A673 (cell line): ENCODE data around the gene ZNHIT6. TPM values are rescaled to one million over a fixed set of nuclear protein-coding genes. Genes with fewer than 3 reads are reported as not detected.

ENCODE experiments used
- BruUV-seq: library from RNA; stranded (reverse); fragments of 400-500 nt; replicated peaks from 2 replicates; lab custom pipeline; 2021; lab: Mats Ljungman, UMichigan
- CTCF ChIA-PET: fragments of 300-600 bp; sonication (Branson Sonifier 250); formaldehyde crosslinking; loops from one replicate; lab custom pipeline; 2022; ENCODE audit warnings: antibody characterized with exemption; lab: Charles Lee
- POLR2A ChIA-PET: fragments of 300-600 bp; sonication (Branson Sonifier 250); formaldehyde crosslinking; loops from one replicate; lab custom pipeline; 2022; ENCODE audit warnings: antibody characterized with exemption; ENCODE audit not compliant: low non-redundant PET; lab: Charles Lee
- DNase-seq: peaks from one replicate; pipeline ENCODE4 v3.0.0-alpha.2; 2015; ENCODE audit warnings: low spot score
- H3K27ac ChIP-seq: fragments of 200-600 bp; sonication (generic); 2 replicates; pipeline ENCODE4 v1.5.1; 2016; ENCODE audit warnings: mixed run types, low read depth, mild to moderate bottlenecking, mixed read lengths, antibody characterized with exemption, low read length; ENCODE audit not compliant: poor library complexity, severe bottlenecking
- H3K27me3 ChIP-seq: fragments of 200-600 bp; sonication (generic); replicated peaks from 2 replicates; pipeline ENCODE4 v1.6.1; 2017; ENCODE audit warnings: mixed run types, low read depth, mild to moderate bottlenecking, mixed read lengths, antibody characterized with exemption, low read length; ENCODE audit not compliant: insufficient read depth, poor library complexity
- H3K36me3 ChIP-seq: fragments of 200-600 bp; sonication (generic); 2 replicates; pipeline ENCODE4 v1.6.1; 2016; ENCODE audit warnings: mixed run types, mild to moderate bottlenecking, mixed read lengths, antibody characterized with exemption, low read length; ENCODE audit not compliant: insufficient read depth, poor library complexity, severe bottlenecking
- H3K4me1 ChIP-seq: fragments of 200-600 bp; sonication (generic); 2 replicates; pipeline ENCODE4 v1.6.1; 2017; ENCODE audit warnings: mixed run types, mild to moderate bottlenecking, mixed read lengths, antibody characterized with exemption, low read length; ENCODE audit not compliant: insufficient read depth, poor library complexity, severe bottlenecking
- H3K4me3 ChIP-seq: fragments of 200-600 bp; sonication (generic); 2 replicates; pipeline ENCODE4 v1.5.1; 2016; ENCODE audit warnings: low read depth, mixed run types, mild to moderate bottlenecking, mixed read lengths, low read length; ENCODE audit not compliant: poor library complexity, severe bottlenecking
- H3K9me3 ChIP-seq: fragments of 200-600 bp; sonication (generic); 2 replicates; pipeline ENCODE4 v1.6.1; 2016; ENCODE audit warnings: mixed run types, low read depth, mild to moderate bottlenecking, mixed read lengths, antibody characterized with exemption, low read length; ENCODE audit not compliant: poor library complexity, severe bottlenecking
- EZH2 ChIP-seq: fragments of 200-600 bp; sonication (generic); IDR thresholded peaks from 2 replicates; pipeline ENCODE4 v1.6.1; 2017; ENCODE audit warnings: borderline replicate concordance, low read depth, mild to moderate bottlenecking, mixed read lengths, antibody characterized with exemption, low read length; ENCODE audit not compliant: poor library complexity, severe bottlenecking
- intact Hi-C: fragments of 100-400 bp; cut with micrococcal nuclease; formaldehyde crosslinking; loops from one replicate; pipeline ENCODE4 v1.10.0; 2022; ENCODE audit not compliant: unreplicated experiment
- total RNA-seq: library from RNA; stranded (reverse); gene quantifications from 2 replicates; pipeline ENCODE4 v1.2.3, GENCODE V29; 2021
- TF ChIP-seq, protein P1 (sequence below): fragments of 300-800, 200-600 bp; sonication (generic); conservative IDR thresholded peaks from 2 replicates; pipeline ENCODE4 v1.5.1; 2017; ENCODE audit warnings: low read depth, mild to moderate bottlenecking, antibody characterized with exemption, low read length, moderate library complexity, mixed read lengths

ZNHIT6 gene
- total RNA-seq, 1 experiment from 2014 or later: 37.6 TPM

DNA sequence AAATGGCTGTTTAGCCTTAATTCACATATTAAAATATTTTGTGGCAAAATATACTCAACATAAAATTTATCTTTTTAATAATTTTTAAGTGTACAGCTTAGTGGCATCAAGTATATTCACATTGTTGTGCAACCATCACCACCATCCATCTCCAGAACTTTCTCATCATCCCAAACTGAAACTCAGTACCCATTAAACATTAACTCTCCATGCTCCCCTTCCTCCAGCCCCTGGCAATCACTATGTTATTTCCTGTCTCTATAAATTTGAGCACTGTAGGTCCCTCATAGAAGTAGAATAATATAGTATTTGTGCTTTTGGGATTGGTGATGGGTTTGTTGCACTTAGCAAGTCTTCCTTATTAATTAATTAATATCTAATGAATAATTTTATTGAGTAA lies 98.3 kb downstream of the ZNHIT6 start:
- POLR2A ChIA-PET: no interaction called here
- intact Hi-C loops: loop anchor here (10.0 kb wide), 1 partner anchor 405 kb away; no protein-coding TSS in a partner anchor

DNA sequence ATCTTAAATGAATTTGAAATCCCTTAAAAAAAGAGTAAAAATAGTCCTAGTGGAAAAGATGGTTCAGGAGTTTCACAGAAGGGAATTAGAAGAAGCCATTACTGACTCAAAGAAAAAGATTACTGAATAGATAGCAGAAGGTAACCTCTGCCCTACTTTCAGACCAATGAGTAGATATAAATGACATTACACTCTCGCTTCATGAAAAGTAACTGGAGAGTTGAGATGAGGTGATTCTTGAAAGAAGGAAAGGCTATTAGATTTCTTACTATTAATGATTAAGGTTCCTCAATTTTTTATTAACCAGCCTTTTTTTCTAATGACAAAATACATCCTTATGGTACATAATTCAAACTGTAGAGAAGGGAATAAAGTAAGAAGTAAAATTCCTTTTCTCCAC lies 99.4 kb downstream of the ZNHIT6 start:
- Histone ChIP-seq H3K9me3 (no peaks in the 10 kb centered on the region), H3K36me3 (no peaks in the 10 kb centered on the region), H3K27me3 (no peaks in the 10 kb centered on the region), H3K27ac (no peak overlapping the region), H3K4me3 (no peak overlapping the region), H3K4me1 (peaks cover 11% of the 10 kb centered on the region)
- intact Hi-C loops: loop anchor here (10.0 kb wide), 1 partner anchor 406 kb away; no protein-coding TSS in a partner anchor
- no TSS peak for BruUV-seq
- TF ChIP-seq EZH2: no peak
- TF ChIP-seq, protein P1, sequence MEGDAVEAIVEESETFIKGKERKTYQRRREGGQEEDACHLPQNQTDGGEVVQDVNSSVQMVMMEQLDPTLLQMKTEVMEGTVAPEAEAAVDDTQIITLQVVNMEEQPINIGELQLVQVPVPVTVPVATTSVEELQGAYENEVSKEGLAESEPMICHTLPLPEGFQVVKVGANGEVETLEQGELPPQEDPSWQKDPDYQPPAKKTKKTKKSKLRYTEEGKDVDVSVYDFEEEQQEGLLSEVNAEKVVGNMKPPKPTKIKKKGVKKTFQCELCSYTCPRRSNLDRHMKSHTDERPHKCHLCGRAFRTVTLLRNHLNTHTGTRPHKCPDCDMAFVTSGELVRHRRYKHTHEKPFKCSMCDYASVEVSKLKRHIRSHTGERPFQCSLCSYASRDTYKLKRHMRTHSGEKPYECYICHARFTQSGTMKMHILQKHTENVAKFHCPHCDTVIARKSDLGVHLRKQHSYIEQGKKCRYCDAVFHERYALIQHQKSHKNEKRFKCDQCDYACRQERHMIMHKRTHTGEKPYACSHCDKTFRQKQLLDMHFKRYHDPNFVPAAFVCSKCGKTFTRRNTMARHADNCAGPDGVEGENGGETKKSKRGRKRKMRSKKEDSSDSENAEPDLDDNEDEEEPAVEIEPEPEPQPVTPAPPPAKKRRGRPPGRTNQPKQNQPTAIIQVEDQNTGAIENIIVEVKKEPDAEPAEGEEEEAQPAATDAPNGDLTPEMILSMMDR: no peak
- DNase-seq: no peak
- CTCF ChIA-PET: no interaction called here
- POLR2A ChIA-PET: interaction anchor here (0.6 kb wide), 1 partner anchor 392 kb away, joined by 21 read pairs; no protein-coding TSS in a partner anchor

More for the DNA sequence above, 98.3 kb downstream of the ZNHIT6 start:
- TF ChIP-seq EZH2: no peak
- TF ChIP-seq, protein P1: no peak
- H3K4me1 ChIP-seq: peaks cover 11% of the 10 kb centered on the region
- DNase-seq: no peak
- no peaks in the 10 kb centered on the region for H3K27me3 ChIP-seq
- CTCF ChIA-PET: no interaction called here
- H3K27ac ChIP-seq: no peak overlapping the region
- no peaks in the 10 kb centered on the region for H3K9me3 ChIP-seq
- BruUV-seq: no TSS peak
- no peak overlapping the region for H3K4me3 ChIP-seq
- H3K36me3 ChIP-seq: no peaks in the 10 kb centered on the region

DNA sequence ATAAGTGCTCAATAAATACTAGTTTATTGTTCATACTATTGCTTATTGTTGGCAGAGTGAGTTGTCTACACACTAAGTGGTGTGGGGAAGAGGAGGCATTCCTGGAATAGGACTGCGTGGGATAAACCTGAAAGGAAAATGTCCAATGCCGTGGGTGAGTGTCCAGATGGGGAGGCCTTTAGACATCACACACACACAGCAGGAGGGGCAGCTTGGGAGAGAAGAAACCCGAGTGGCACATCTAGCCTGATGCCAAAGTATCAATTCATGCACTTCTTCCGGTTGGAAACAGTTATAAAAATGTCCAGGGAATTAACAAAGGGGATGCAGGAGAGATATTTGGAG lies 100.3 kb downstream of the ZNHIT6 start:
- H3K4me3 ChIP-seq: no peak overlapping the region

More for the DNA sequence above, 100.3 kb downstream of the ZNHIT6 start:
- Histone ChIP-seq H3K4me1 (peaks cover 11% of the 10 kb centered on the region), H3K9me3 (no peaks in the 10 kb centered on the region), H3K36me3 (no peaks in the 10 kb centered on the region), H3K27me3 (no peaks in the 10 kb centered on the region), H3K27ac (no peak overlapping the region)
- CTCF ChIA-PET: no interaction called here
- no peak for TF ChIP-seq EZH2
- intact Hi-C loops: loop anchor here (10.0 kb wide), 1 partner anchor 407 kb away; no protein-coding TSS in a partner anchor
- no TSS peak for BruUV-seq
- DNase-seq: no peak
- POLR2A ChIA-PET: no interaction called here
